ENCODE data around the gene RMI2. TPM values are rescaled to one million over a fixed set of nuclear protein-coding genes. Genes with fewer than 3 reads are reported as not detected.

Gene RMI2
- total RNA-seq, 3 donors from 2014 or later: 0.16 to 1.6 (median 0.33) TPM

- DNase-seq (ENCODE audit: low spot score in 2 of 2): no peak
- Histone ChIP-seq H3K4me1 (no peaks in the 10 kb centered on the region), H3K4me3 (no peak overlapping the region), H3K27me3 (no peaks in the 10 kb centered on the region), H3K36me3 (no peaks in the 10 kb centered on the region), H3K27ac (no peak overlapping the region), H3K9me3 (no peaks in the 10 kb centered on the region)
- intact Hi-C loops (cut with DNase I; ENCODE audit: low total_unique reads): no loop called here
- no peak for TF ChIP-seq POLR2AphosphoS5 (IDR thresholded peaks at IDR 0.05)
- no peak for TF ChIP-seq CTCF (IDR thresholded peaks at IDR 0.05)
- no peak for TF ChIP-seq POLR2A (IDR thresholded peaks at IDR 0.05)
Measured at GRCh38 chr16:11321662-11322061, 23.6 kb upstream of the RMI2 start.

DNA sequence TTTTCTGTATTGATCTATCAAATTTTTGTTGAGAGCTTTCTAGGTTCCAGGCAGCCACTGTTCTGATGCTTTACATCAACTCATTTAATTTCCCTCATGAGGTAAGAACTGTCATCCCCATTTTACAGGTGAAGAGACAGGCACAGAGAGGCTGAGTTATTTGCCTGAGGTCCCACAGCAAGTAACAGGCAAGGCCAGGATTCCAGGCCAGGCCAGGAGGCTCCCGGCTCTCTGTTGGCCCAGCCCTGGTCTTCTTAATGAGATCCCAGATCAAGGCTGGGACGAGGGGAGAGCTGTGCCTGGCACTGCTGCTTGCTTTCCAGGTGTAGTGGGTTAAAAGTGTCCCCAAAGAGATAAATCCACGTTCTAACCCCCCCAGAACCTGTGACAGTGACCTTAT lies 22.4 kb upstream of the RMI2 start:
- H3K9me3 ChIP-seq: no peaks in the 10 kb centered on the region
- intact Hi-C loops (cut with DNase I; ENCODE audit: low total_unique reads): no loop called here
- TF ChIP-seq POLR2A (IDR thresholded peaks at IDR 0.05) (no peak), POLR2AphosphoS5 (IDR thresholded peaks at IDR 0.05) (no peak), CTCF (IDR thresholded peaks at IDR 0.05) (no peak)
- H3K4me3 ChIP-seq: no peak overlapping the region
- no peak for DNase-seq (ENCODE audit: low spot score in 2 of 2)
- no peak overlapping the region for H3K27ac ChIP-seq
- no peaks in the 10 kb centered on the region for H3K27me3 ChIP-seq
- no peaks in the 10 kb centered on the region for H3K36me3 ChIP-seq
- no peaks in the 10 kb centered on the region for H3K4me1 ChIP-seq

DNA sequence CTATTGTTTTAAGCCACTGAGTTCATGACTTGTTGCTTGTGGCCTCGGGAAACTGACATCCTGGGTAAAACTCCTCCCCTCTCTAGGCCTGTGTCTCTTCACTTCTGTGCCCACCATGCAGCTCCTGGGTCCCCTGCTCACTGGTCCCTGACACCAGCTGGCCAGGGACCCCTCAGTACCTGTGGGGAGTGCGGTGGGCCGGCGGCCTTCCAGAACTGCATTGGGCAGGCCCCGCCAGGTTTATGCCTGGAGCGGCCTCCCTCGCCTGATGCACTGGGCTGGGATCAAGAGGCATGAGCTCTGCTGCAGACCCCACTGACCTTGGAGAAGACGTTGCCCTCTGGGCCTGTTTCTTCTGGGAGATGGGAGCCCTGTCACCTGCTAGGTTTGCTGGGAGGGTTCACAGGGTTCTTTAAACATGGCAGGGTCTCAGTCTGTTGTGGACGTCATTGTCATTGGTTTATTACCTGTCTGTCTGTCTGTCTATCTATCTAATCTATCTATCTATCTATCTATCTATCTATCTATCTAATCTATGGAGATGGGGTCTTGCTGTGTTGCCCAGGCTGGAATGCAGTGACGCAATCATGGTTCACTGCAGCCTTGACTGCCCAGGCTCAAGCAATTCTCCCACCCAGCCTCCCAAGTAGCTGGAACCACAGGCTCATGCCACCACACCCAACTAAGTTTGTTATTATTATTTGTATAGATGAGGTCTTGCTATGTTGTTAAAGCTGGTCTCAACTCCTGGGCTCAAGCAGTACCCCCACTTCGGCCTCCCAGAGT lies 21.5 kb upstream of the RMI2 start:
- no peaks in the 10 kb centered on the region for H3K27me3 ChIP-seq
- intact Hi-C loops (cut with DNase I; ENCODE audit: low total_unique reads): no loop called here
- no peak overlapping the region for H3K4me3 ChIP-seq
- no peak overlapping the region for H3K27ac ChIP-seq
- TF ChIP-seq CTCF (IDR thresholded peaks at IDR 0.05) (no peak), POLR2AphosphoS5 (IDR thresholded peaks at IDR 0.05) (no peak)
- H3K9me3 ChIP-seq: no peaks in the 10 kb centered on the region
- H3K36me3 ChIP-seq: no peaks in the 10 kb centered on the region
- no peaks in the 10 kb centered on the region for H3K4me1 ChIP-seq
- no peak for DNase-seq (ENCODE audit: low spot score in 2 of 2)

DNA sequence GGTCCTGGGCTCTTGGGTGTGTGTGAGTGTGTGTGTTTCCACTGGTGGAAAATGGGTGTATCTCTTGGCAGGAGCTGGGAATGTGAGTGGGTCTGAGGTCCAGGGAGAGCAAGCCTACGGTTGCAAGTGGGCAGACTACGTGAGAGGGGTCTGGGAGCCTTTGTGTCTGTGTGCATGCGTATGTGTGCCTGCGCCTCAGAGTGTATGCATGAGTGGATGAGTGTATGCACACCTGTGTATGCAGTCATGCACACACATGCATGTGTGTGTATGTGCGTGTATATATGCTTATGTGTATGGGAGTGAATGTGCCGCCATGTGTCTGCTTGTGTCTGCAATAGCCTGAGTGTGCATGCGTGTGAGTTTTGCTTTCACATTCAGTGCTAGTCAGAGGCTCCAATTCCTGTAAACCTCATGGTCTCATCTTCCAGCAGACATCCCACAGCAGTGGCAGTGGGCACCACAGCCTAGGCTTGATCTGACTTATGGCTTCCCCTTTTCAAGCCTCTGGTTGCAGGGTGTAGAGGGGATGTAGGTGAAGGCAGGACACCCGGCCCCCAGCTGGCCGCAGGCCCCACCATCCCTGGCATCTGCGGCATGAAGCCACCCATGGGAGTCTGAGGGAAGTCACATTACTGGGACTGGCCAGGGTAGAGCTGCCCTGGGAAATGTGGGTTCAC lies 19.7 kb upstream of the RMI2 start:
- no peak for DNase-seq (ENCODE audit: low spot score in 2 of 2)
- H3K27ac ChIP-seq: no peak overlapping the region
- H3K4me1 ChIP-seq: no peaks in the 10 kb centered on the region
- no peaks in the 10 kb centered on the region for H3K36me3 ChIP-seq
- no peaks in the 10 kb centered on the region for H3K9me3 ChIP-seq
- TF ChIP-seq CTCF (IDR thresholded peaks at IDR 0.05): no peak
- no peak for TF ChIP-seq POLR2A (IDR thresholded peaks at IDR 0.05)
- no peak for TF ChIP-seq POLR2AphosphoS5 (IDR thresholded peaks at IDR 0.05)
- no peaks in the 10 kb centered on the region for H3K27me3 ChIP-seq
- H3K4me3 ChIP-seq: no peak overlapping the region
- intact Hi-C loops (cut with DNase I; ENCODE audit: low total_unique reads): no loop called here

- TF ChIP-seq CTCF (IDR thresholded peaks at IDR 0.05): no peak
- no peak for TF ChIP-seq POLR2AphosphoS5 (IDR thresholded peaks at IDR 0.05)
- TF ChIP-seq POLR2A (IDR thresholded peaks at IDR 0.05): no peak
- DNase-seq (ENCODE audit: low spot score in 2 of 2): no peak
- no peaks in the 10 kb centered on the region for H3K4me1 ChIP-seq
- H3K27ac ChIP-seq: no peak overlapping the region
- intact Hi-C loops (cut with DNase I; ENCODE audit: low total_unique reads): no loop called here
- no peak overlapping the region for H3K4me3 ChIP-seq
- no peaks in the 10 kb centered on the region for H3K9me3 ChIP-seq
- H3K36me3 ChIP-seq: no peaks in the 10 kb centered on the region
- H3K27me3 ChIP-seq: no peaks in the 10 kb centered on the region
Measured at GRCh38 chr16:11326084-11326736, 19.0 kb upstream of the RMI2 start.

Measured in breast epithelium (tissue), 4 donors.